H1 (cell line): Measurements from ENCODE around the gene DOCK9. TPM values are rescaled to one million over a fixed set of nuclear protein-coding genes. Genes with fewer than 3 reads are reported as not detected.

ENCODE experiments used
- BCL11A ChIP-seq, 2 experiments: IDR thresholded peaks; one replicate each; pipeline ENCODE4 v1.6.1; 2011; ENCODE audit warnings: low read depth in 2 of 2, low read length in 2 of 2, mild to moderate bottlenecking in 2 of 2
- GABPA ChIP-seq: IDR thresholded peaks from 2 replicates; pipeline ENCODE4 v1.6.1; 2011; ENCODE audit warnings: mild to moderate bottlenecking, low read length, moderate library complexity, borderline replicate concordance; ENCODE audit not compliant: insufficient read depth
- RFX5 ChIP-seq: IDR thresholded peaks from 2 replicates; pipeline ENCODE4 v1.6.1; 2011; ENCODE audit warnings: low read depth, low read length, improper control_type of control experiment, borderline replicate concordance
- TAF7 ChIP-seq: optimal IDR thresholded peaks from 2 replicates; pipeline ENCODE3; 2011; ENCODE audit warnings: low read depth, mild to moderate bottlenecking, inconsistent platforms, low read length, moderate library complexity, borderline replicate concordance
- polyA plus RNA-seq, 7 experiments: library from polyadenylated mRNA; depleted of rRNA in 3 of 7; stranded (reverse) in 5 of 7; unstranded in 2 of 7; fragments of >200 nt in 5 of 7; fragments of 200-250 nt in 2 of 7; gene quantifications; 1 replicate in 5 of 7; 2 replicates in 1 of 7; 4 replicates in 1 of 7; pipeline versions ENCODE4 v1.2.1 to v1.2.3, GENCODE V29; 2011 to 2013; ENCODE audit warnings: missing spikeins in 2 of 7, mixed read lengths in 2 of 7
- total RNA-seq: library from RNA; stranded (reverse); fragmentation: NEBNext Ultra II Directional; extraction: Animal tissue kit (Norgen Biotek cat#: 25700); gene quantifications from 2 replicates; pipeline ENCODE4 v1.2.1, GENCODE V29; 2021
- TF ChIP-seq, protein P1 (sequence below): IDR thresholded peaks from 2 replicates; pipeline ENCODE4 v1.6.1; 2011; ENCODE audit warnings: low read length, improper control_type of control experiment
- TF ChIP-seq, protein P2 (sequence below): fragments of 300-600 bp; sonication (generic); IDR thresholded peaks from 2 replicates; pipeline ENCODE4 v1.7.1; 2012; ENCODE audit warnings: low read length, moderate library complexity, mild to moderate bottlenecking, inconsistent platforms; ENCODE audit not compliant: insufficient replicate concordance

Gene DOCK9
- total and polyA plus RNA-seq, 2 of the 8 experiments (the other 6 are each of a cell fraction or from before 2014, with no cell fraction given), result 21.6 to 31.5 TPM

DNA sequence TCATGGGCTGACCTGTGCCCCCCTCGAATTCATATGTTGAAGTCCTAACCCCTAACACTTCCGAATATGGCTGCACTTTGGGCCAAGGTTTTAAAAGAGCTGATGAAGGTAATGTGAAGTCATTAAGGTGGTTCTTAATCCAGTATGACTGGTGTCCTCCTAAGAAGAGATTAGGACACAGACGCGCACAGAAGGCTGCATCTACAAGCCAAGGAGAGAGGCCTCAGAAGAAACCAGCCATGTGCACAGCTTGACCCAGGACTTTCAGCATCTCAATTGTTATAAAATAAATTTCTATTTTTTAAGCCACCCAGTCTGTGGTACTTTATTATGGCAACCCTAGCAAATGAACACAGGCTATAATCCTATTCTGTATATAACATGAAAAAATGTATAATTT, 99.9 kb downstream of the DOCK9 start (continued):
- TF ChIP-seq, protein P1, sequence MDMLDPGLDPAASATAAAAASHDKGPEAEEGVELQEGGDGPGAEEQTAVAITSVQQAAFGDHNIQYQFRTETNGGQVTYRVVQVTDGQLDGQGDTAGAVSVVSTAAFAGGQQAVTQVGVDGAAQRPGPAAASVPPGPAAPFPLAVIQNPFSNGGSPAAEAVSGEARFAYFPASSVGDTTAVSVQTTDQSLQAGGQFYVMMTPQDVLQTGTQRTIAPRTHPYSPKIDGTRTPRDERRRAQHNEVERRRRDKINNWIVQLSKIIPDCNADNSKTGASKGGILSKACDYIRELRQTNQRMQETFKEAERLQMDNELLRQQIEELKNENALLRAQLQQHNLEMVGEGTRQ, result no peak
- TF ChIP-seq TAF7, result no peak
- no peak for TF ChIP-seq RFX5
- no peak for TF ChIP-seq BCL11A (IDR thresholded peaks at IDR 0.05; ENCODE audit: low read depth in 2 of 2, low read length in 2 of 2)
- TF ChIP-seq, protein P2, sequence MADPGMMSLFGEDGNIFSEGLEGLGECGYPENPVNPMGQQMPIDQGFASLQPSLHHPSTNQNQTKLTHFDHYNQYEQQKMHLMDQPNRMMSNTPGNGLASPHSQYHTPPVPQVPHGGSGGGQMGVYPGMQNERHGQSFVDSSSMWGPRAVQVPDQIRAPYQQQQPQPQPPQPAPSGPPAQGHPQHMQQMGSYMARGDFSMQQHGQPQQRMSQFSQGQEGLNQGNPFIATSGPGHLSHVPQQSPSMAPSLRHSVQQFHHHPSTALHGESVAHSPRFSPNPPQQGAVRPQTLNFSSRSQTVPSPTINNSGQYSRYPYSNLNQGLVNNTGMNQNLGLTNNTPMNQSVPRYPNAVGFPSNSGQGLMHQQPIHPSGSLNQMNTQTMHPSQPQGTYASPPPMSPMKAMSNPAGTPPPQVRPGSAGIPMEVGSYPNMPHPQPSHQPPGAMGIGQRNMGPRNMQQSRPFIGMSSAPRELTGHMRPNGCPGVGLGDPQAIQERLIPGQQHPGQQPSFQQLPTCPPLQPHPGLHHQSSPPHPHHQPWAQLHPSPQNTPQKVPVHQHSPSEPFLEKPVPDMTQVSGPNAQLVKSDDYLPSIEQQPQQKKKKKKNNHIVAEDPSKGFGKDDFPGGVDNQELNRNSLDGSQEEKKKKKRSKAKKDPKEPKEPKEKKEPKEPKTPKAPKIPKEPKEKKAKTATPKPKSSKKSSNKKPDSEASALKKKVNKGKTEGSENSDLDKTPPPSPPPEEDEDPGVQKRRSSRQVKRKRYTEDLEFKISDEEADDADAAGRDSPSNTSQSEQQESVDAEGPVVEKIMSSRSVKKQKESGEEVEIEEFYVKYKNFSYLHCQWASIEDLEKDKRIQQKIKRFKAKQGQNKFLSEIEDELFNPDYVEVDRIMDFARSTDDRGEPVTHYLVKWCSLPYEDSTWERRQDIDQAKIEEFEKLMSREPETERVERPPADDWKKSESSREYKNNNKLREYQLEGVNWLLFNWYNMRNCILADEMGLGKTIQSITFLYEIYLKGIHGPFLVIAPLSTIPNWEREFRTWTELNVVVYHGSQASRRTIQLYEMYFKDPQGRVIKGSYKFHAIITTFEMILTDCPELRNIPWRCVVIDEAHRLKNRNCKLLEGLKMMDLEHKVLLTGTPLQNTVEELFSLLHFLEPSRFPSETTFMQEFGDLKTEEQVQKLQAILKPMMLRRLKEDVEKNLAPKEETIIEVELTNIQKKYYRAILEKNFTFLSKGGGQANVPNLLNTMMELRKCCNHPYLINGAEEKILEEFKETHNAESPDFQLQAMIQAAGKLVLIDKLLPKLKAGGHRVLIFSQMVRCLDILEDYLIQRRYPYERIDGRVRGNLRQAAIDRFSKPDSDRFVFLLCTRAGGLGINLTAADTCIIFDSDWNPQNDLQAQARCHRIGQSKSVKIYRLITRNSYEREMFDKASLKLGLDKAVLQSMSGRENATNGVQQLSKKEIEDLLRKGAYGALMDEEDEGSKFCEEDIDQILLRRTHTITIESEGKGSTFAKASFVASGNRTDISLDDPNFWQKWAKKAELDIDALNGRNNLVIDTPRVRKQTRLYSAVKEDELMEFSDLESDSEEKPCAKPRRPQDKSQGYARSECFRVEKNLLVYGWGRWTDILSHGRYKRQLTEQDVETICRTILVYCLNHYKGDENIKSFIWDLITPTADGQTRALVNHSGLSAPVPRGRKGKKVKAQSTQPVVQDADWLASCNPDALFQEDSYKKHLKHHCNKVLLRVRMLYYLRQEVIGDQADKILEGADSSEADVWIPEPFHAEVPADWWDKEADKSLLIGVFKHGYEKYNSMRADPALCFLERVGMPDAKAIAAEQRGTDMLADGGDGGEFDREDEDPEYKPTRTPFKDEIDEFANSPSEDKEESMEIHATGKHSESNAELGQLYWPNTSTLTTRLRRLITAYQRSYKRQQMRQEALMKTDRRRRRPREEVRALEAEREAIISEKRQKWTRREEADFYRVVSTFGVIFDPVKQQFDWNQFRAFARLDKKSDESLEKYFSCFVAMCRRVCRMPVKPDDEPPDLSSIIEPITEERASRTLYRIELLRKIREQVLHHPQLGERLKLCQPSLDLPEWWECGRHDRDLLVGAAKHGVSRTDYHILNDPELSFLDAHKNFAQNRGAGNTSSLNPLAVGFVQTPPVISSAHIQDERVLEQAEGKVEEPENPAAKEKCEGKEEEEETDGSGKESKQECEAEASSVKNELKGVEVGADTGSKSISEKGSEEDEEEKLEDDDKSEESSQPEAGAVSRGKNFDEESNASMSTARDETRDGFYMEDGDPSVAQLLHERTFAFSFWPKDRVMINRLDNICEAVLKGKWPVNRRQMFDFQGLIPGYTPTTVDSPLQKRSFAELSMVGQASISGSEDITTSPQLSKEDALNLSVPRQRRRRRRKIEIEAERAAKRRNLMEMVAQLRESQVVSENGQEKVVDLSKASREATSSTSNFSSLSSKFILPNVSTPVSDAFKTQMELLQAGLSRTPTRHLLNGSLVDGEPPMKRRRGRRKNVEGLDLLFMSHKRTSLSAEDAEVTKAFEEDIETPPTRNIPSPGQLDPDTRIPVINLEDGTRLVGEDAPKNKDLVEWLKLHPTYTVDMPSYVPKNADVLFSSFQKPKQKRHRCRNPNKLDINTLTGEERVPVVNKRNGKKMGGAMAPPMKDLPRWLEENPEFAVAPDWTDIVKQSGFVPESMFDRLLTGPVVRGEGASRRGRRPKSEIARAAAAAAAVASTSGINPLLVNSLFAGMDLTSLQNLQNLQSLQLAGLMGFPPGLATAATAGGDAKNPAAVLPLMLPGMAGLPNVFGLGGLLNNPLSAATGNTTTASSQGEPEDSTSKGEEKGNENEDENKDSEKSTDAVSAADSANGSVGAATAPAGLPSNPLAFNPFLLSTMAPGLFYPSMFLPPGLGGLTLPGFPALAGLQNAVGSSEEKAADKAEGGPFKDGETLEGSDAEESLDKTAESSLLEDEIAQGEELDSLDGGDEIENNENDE, result no peak
- TF ChIP-seq GABPA, result no peak
